Neural crest cell (in vitro differentiated cells): Measurements from ENCODE around the gene CLEC11A. TPM values are rescaled to one million over a fixed set of nuclear protein-coding genes. Genes with fewer than 3 reads are reported as not detected.

Source experiments
- DNase-seq: peaks from one replicate; pipeline ENCODE4 v3.0.0; 2021; ENCODE audit warnings: low read depth, mixed read lengths, low spot score
- H3K27ac Mint-ChIP-seq: one replicate; pipeline ENCODE4 v1.8.0; 2021; ENCODE audit warnings: mild to moderate bottlenecking, mixed read lengths; ENCODE audit not compliant: unreplicated experiment
- H3K27me3 Mint-ChIP-seq: 2 replicates; pipeline ENCODE4 v1.8.0; 2021; ENCODE audit warnings: low read depth, mild to moderate bottlenecking, mixed read lengths
- H3K36me3 Mint-ChIP-seq: 2 replicates; pipeline ENCODE4 v1.8.0; 2021; ENCODE audit warnings: low read depth, mild to moderate bottlenecking, mixed read lengths
- H3K4me1 Mint-ChIP-seq: 2 replicates; pipeline ENCODE4 v1.8.0; 2021; ENCODE audit warnings: mixed read lengths
- H3K4me3 Mint-ChIP-seq: one replicate; pipeline ENCODE4 v1.8.0; 2021; ENCODE audit warnings: mild to moderate bottlenecking, mixed read lengths
- H3K9me3 Mint-ChIP-seq: 2 replicates; pipeline ENCODE4 v1.8.0; 2021; ENCODE audit warnings: mixed read lengths
- CTCF ChIP-seq: fragments of 200-600 bp; sonication (generic); conservative IDR thresholded peaks from 2 replicates; pipeline ENCODE4 v1.5.0; 2021; ENCODE audit warnings: antibody characterized with exemption, mild to moderate bottlenecking
- total RNA-seq: library from RNA; stranded (reverse); gene quantifications from 2 replicates; pipeline ENCODE4 v1.2.1, GENCODE V29; 2021

Gene CLEC11A
- total RNA-seq, 1 donor from 2014 or later: 7.9 TPM

GRCh38 chr19:50736338-50736737 is 13.2 kb downstream of the CLEC11A start:
- Mint-ChIP-seq H3K4me1 (peaks cover 4% of the 10 kb centered on the region), H3K4me3 (no peak overlapping the region), H3K27ac (no peak overlapping the region), H3K36me3 (no peaks in the 10 kb centered on the region), H3K9me3 (no peaks in the 10 kb centered on the region), H3K27me3 (peaks cover 71% of the 10 kb centered on the region)
- TF ChIP-seq CTCF: no peak
- DNase-seq: no peak

- H3K36me3 Mint-ChIP-seq: no peaks in the 10 kb centered on the region
- DNase-seq: no peak
- TF ChIP-seq CTCF: no peak
- H3K27ac Mint-ChIP-seq: peak overlapping the region; percentile 44
- peaks cover 68% of the 10 kb centered on the region for H3K27me3 Mint-ChIP-seq
- no peaks in the 10 kb centered on the region for H3K9me3 Mint-ChIP-seq
- H3K4me1 Mint-ChIP-seq: peaks cover 4% of the 10 kb centered on the region
- no peak overlapping the region for H3K4me3 Mint-ChIP-seq
These were observed 16.2 kb downstream of the CLEC11A start for GRCh38 chr19:50739132-50739913.

- TF ChIP-seq CTCF: no peak
- H3K4me1 Mint-ChIP-seq: peaks cover 4% of the 10 kb centered on the region
- no peak overlapping the region for H3K27ac Mint-ChIP-seq
- peaks cover 66% of the 10 kb centered on the region for H3K27me3 Mint-ChIP-seq
- H3K9me3 Mint-ChIP-seq: no peaks in the 10 kb centered on the region
- no peak overlapping the region for H3K4me3 Mint-ChIP-seq
- DNase-seq: no peak
- H3K36me3 Mint-ChIP-seq: no peaks in the 10 kb centered on the region
These were observed 16.8 kb downstream of the CLEC11A start for GRCh38 chr19:50739914-50740426.

- H3K27ac Mint-ChIP-seq: no peak overlapping the region
- H3K4me3 Mint-ChIP-seq: no peak overlapping the region
- no peak for TF ChIP-seq CTCF
- DNase-seq: no peak
- H3K36me3 Mint-ChIP-seq: no peaks in the 10 kb centered on the region
- H3K27me3 Mint-ChIP-seq: peaks cover 54% of the 10 kb centered on the region
- H3K9me3 Mint-ChIP-seq: no peaks in the 10 kb centered on the region
- H3K4me1 Mint-ChIP-seq: peaks cover 4% of the 10 kb centered on the region
These were observed 18.2 kb downstream of the CLEC11A start for GRCh38 chr19:50741179-50741933.

GRCh38 chr19:50743537-50743936 is 20.4 kb downstream of the CLEC11A start:
- Mint-ChIP-seq H3K27ac (no peak overlapping the region), H3K4me1 (peaks cover 4% of the 10 kb centered on the region), H3K4me3 (no peak overlapping the region), H3K36me3 (no peaks in the 10 kb centered on the region), H3K9me3 (no peaks in the 10 kb centered on the region), H3K27me3 (peaks cover 37% of the 10 kb centered on the region)
- DNase-seq: no peak
- TF ChIP-seq CTCF: no peak
